GM12878 (cell line): ENCODE data around the gene KDM6B. TPM values are rescaled to one million over a fixed set of nuclear protein-coding genes. Genes with fewer than 3 reads are reported as not detected.

ENCODE experiments used
- EP300 ChIP-seq, 2 experiments: fragments of 150-350 bp in 1 of 2; IDR thresholded peaks; 2 replicates each; pipeline ENCODE4 v1.6.1; 2011 to 2012; ENCODE audit warnings: low read depth in 2 of 2, low read length in 2 of 2, borderline replicate concordance in 1 of 2, improper control_type of control experiment in 1 of 2, inconsistent platforms in 1 of 2; ENCODE audit not compliant: control insufficient read depth in 1 of 2
- JUND ChIP-seq: IDR thresholded peaks from 2 replicates; pipeline ENCODE4 v1.6.1; 2012; ENCODE audit warnings: low read depth, mild to moderate bottlenecking, low read length, improper control_type of control experiment, moderate library complexity
- LARP7 ChIP-seq: fragments of 450-650 bp; IDR thresholded peaks from 2 replicates; pipeline ENCODE4 v1.6.1; 2017; ENCODE audit warnings: mild to moderate bottlenecking
- MEF2B ChIP-seq: fragments of 450-650 bp; IDR thresholded peaks from 2 replicates; pipeline ENCODE4 v1.6.1; 2018; ENCODE audit warnings: mild to moderate bottlenecking, moderate library complexity; ENCODE audit not compliant: partially characterized antibody, poor library complexity, severe bottlenecking
- NFXL1 ChIP-seq: fragments of 450-650 bp; IDR thresholded peaks from 2 replicates; pipeline ENCODE4 v1.6.1; 2017; ENCODE audit warnings: antibody characterized with exemption, mild to moderate bottlenecking, borderline replicate concordance
- NR2C2 ChIP-seq: IDR thresholded peaks from 2 replicates; pipeline ENCODE4 v1.6.1; 2011; ENCODE audit warnings: borderline replicate concordance, low read depth; ENCODE audit not compliant: control insufficient read depth, insufficient read length
- PAX5 ChIP-seq: IDR thresholded peaks from 2 replicates; pipeline ENCODE4 v1.6.1; 2011; ENCODE audit warnings: low read depth, low read length, borderline replicate concordance
- RAD51 ChIP-seq: fragments of 450-650 bp; IDR thresholded peaks from 2 replicates; pipeline ENCODE4 v1.6.1; 2016; ENCODE audit warnings: moderate library complexity, mild to moderate bottlenecking, inconsistent platforms
- SKIL ChIP-seq: fragments of 450-650 bp; IDR thresholded peaks from 2 replicates; pipeline ENCODE4 v1.6.1; 2017; ENCODE audit warnings: mild to moderate bottlenecking, low read depth, inconsistent platforms; ENCODE audit not compliant: poor library complexity, severe bottlenecking
- TCF3 ChIP-seq: IDR thresholded peaks from 2 replicates; pipeline ENCODE4 v1.6.1; 2012; ENCODE audit warnings: low read depth, mild to moderate bottlenecking, low read length, borderline replicate concordance; ENCODE audit not compliant: insufficient read depth
- ZBTB11 ChIP-seq: fragments of 450-650 bp; formaldehyde crosslinking; IDR thresholded peaks from 2 replicates; pipeline ENCODE4 v1.5.0; 2022; ENCODE audit warnings: mild to moderate bottlenecking, missing genetic modification characterization
- ZBTB4 ChIP-seq: fragments of 450-650 bp; formaldehyde crosslinking; IDR thresholded peaks from 2 replicates; pipeline ENCODE4 v1.4.0; 2022; ENCODE audit warnings: mild to moderate bottlenecking, moderate library complexity
- polyA plus RNA-seq, 11 experiments: library from polyadenylated mRNA; depleted of rRNA in 4 of 11; unstranded in 6 of 11; stranded (reverse) in 5 of 11; fragments of >200 nt; fragmentation: Nextera tagmentation in 4 of 11; fragmentation: Illumina TruSeq in 1 of 11; extraction: Ambion mirVana in 4 of 11; extraction: Trizol in 1 of 11; gene quantifications; 1 replicate in 1 of 11; 2 replicates in 10 of 11; pipeline versions ENCODE4 v1.2.1 to v1.2.3, GENCODE V29; 2011 to 2016; ENCODE audit warnings: inconsistent platforms in 2 of 11, missing spikeins in 2 of 11, low read depth in 1 of 11
- total RNA-seq, 4 experiments: library from RNA; depleted of rRNA in 3 of 4; stranded (reverse); fragments of >200 nt in 3 of 4; fragmentation: Illumina TruSeq in 1 of 4; extraction: Trizol in 1 of 4; gene quantifications; 2 replicates each; pipeline versions ENCODE4 v1.2.1 to v1.2.3, GENCODE V29; 2013 to 2021

Gene KDM6B
- total and polyA plus RNA-seq, 10 of the 15 experiments (the other 5 are each of a cell fraction or from before 2014, with no cell fraction given), result 0.05 to 33.5 (median 2.3) TPM

GRCh38 chr17:7846063-7846735 lies 12.2 kb downstream of the KDM6B start (continued):
- TF ChIP-seq ZBTB11 (CRISPR knock-in tag), result no peak
- no peak for TF ChIP-seq EP300 (IDR thresholded peaks at IDR 0.05; ENCODE audit: borderline replicate concordance in 1 of 2, control insufficient read depth in 1 of 2, low read depth in 2 of 2, low read length in 2 of 2)
- no peak for TF ChIP-seq SKIL
- no peak for TF ChIP-seq NR2C2
- no peak for TF ChIP-seq PAX5
- no peak for TF ChIP-seq RAD51
- no peak for TF ChIP-seq TCF3
- no peak for TF ChIP-seq MEF2B
- no peak for TF ChIP-seq ZBTB4 (CRISPR knock-in tag)
- TF ChIP-seq JUND, result no peak
- TF ChIP-seq NFXL1, result no peak
- TF ChIP-seq LARP7, result no peak
